ENCODE results near the gene RASSF6.
"Not testable (repeated sequence)": the region's sequence is repeated elsewhere in the genome, so short reads cannot be mapped to it uniquely, and the experiment has no call there.

The RASSF6 gene, protein sequence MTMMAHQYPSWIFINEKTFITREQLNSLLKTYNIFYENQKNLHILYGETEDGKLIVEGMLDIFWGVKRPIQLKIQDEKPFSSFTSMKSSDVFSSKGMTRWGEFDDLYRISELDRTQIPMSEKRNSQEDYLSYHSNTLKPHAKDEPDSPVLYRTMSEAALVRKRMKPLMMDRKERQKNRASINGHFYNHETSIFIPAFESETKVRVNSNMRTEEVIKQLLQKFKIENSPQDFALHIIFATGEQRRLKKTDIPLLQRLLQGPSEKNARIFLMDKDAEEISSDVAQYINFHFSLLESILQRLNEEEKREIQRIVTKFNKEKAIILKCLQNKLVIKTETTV

DNA sequence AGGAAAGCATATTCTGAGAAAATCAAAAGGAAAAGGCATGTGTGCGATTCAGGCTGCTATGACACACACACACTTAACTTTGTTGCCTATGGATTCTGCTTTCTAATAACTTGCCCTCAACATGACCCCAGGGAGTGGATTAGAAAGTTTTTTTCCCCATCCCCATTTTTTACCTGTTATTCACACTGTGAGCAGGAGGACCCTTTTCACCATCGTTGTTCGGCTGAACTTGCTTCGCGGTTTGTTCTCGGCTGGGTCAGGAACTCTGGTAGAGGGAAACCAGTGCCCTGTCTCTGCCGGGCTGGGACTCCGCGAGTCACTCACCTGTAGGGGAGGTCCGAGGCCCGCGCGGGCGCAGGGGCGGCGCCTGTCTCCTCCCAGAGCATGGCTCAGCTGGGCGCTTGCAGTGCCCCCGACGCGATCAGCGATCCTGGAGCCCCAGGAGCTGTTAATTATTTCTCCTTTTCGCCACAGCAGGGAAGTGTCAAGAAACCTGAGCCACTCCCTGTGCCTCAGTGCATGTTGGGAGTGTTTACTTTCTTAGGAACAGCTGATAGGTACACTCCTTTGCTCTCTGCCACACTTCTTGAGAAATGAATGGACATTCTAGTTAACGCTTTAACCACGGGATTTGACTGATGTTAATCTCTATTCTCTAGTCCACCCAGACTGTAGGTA, at the start of gene RASSF6:
Gene RASSF6 (minus strand): TSS at position 322 of the 678 bp plus-strand sequence. CDS start 8,641 bp downstream, outside the sequence.
- H3K4me3 ChIP-seq (ENCODE audit: low read length): peak within 1 kb of the TSS; percentile 62
- peaks cover 19% of the 10 kb centered on the region for H3K27me3 ChIP-seq (ENCODE audit: insufficient read depth, low read length)
- 0 out of 2 replicates have a peak, but pooled peaks cover 2% of the 10 kb centered on the region for H3K4me1 ChIP-seq (ENCODE audit: insufficient read depth, low read length)
- H3K9me3 ChIP-seq (ENCODE audit: insufficient read depth, low read depth, low read length): no peaks in the 10 kb centered on the region
- no peak within 1 kb of the TSS for H3K27ac ChIP-seq (ENCODE audit: low read length)
- H3K36me3 ChIP-seq (ENCODE audit: insufficient read depth, low read depth, low read length): no peaks in the 10 kb centered on the region
- no peak within 1 kb of the TSS; the same call in 1 of the 2 replicates for H3K9ac ChIP-seq (ENCODE audit: low read depth, low read length)

DNA sequence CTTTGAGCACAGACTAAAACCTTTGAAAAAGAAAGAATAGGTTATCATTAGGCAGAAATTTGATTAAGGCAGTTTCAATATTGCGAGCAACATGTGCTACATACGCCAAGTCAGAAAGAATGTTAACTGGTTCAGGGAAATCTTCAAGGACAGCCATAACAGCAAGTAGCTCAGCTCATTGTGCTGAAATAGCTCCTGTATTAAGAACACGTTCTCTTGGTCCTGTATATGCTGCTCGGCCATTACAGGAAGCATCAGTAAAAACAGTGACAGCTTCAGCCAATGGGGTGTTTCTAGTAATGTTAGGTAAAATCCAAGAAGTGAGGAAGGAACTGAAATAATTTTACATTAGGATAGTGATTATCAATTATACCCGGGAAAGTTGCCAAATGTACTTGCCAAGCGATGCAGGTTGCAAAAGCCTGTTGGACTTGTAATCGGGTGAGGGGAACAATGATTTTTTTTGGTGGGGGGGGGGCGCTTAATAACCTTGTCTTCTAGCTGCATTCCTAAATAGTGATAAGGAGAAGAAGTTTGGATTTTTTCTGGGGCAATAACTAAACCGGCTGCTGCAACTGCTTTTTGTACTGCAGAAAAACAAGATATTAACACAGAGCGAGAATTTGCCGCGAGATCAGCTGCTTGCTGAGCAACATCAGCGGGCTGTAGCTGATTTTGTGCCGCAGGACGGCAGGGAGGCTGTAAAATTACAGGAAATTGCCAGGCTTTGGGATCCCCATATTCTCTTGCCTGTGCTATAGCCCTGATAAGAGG, 49.4 kb upstream of the RASSF6 start:
- Histone ChIP-seq H3K36me3 (ENCODE audit: insufficient read depth, low read depth, low read length) (no peaks in the 10 kb centered on the region), H3K9ac (ENCODE audit: low read depth, low read length) (no peak overlapping the region), H3K9me3 (ENCODE audit: insufficient read depth, low read depth, low read length) (no peaks in the 10 kb centered on the region), H3K27ac (ENCODE audit: low read length) (no peak overlapping the region), H3K4me1 (ENCODE audit: insufficient read depth, low read length) (no peaks in the 10 kb centered on the region; the same call in 1 of the 2 replicates), H3K27me3 (ENCODE audit: insufficient read depth, low read length) (no peaks in the 10 kb centered on the region), H3K4me3 (ENCODE audit: low read length) (no peak overlapping the region)

DNA sequence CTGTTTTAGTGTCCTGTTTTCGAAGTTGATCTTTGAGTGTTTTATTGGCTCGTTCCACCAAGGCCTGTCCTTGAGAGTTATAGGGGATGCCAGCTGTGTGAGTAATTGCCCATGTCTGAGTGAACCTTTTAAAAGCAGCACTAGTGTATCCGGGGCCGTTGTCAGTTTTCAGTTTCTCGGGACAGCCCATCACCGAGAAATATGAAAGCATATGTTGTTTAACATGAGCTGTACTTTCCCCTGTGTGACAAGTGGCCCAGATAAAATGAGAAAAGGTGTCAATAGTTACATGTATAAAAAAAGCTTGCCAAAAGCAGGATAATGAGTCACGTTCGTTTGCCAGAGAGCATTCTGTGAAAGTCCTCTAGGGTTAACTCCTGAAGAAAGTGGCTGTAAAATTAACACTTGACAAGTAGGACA, 48.6 kb upstream of the RASSF6 start:
- Histone ChIP-seq H3K4me1 (ENCODE audit: insufficient read depth, low read length) (peaks cover under 1% of the 10 kb centered on the region; the same call in 1 of the 2 replicates), H3K4me3 (ENCODE audit: low read length) (no peak overlapping the region), H3K36me3 (ENCODE audit: insufficient read depth, low read depth, low read length) (no peaks in the 10 kb centered on the region), H3K27ac (ENCODE audit: low read length) (no peak overlapping the region), H3K9me3 (ENCODE audit: insufficient read depth, low read depth, low read length) (no peaks in the 10 kb centered on the region), H3K27me3 (ENCODE audit: insufficient read depth, low read length) (no peaks in the 10 kb centered on the region), H3K9ac (ENCODE audit: low read depth, low read length) (no peak overlapping the region)

DNA sequence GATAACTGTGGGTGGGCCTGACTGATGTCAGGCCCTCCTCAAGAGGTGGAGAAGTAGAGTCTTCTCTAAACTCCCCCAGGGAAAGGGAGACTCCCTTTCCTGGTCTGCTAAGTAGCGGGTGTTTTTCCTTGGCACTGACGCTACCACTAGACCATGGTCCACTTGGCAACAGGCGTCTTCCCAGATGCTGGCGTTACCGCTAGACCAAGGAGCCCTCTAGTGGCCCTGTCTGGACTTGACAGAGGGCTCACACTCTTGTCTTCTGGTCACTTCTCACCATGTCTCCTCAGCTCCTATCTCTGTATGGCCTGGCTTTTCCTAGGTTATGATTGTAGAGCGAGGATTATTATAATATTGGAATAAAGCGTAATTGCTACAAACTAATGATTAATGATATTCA, 45.7 kb upstream of the RASSF6 start:
- not testable (repeated sequence) for H3K27me3 ChIP-seq (ENCODE audit: insufficient read depth, low read length); H3K4me3 ChIP-seq (ENCODE audit: low read length); H3K9me3 ChIP-seq (ENCODE audit: insufficient read depth, low read depth, low read length); H3K27ac ChIP-seq (ENCODE audit: low read length); H3K9ac ChIP-seq (ENCODE audit: low read depth, low read length); H3K36me3 ChIP-seq (ENCODE audit: insufficient read depth, low read depth, low read length)
- peaks cover 15% of the 10 kb centered on the region for H3K4me1 ChIP-seq (ENCODE audit: insufficient read depth, low read length)

DNA sequence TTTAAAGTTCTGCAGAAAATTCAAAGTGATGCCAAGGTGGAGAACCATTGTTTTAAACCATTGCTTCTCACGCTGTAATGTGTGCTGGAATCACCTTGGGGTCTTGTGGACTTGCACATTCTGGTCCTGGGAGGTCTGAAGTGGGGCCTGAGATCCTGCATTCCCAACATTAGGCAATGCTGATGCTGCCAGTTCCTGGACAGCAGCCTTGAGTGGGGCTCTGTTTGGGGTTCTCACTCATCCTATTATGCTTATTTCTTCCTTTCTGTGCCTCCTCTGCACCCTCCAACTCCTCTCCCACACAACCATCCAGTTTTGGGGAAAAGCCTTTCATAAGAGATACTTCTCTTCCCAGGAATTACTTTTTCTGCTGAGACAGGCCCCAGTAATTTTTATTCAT, 44.2 kb upstream of the RASSF6 start:
- Histone ChIP-seq H3K27ac (ENCODE audit: low read length) (no peak overlapping the region), H3K4me3 (ENCODE audit: low read length) (no peak overlapping the region), H3K9me3 (ENCODE audit: insufficient read depth, low read depth, low read length) (no peaks in the 10 kb centered on the region), H3K36me3 (ENCODE audit: insufficient read depth, low read depth, low read length) (no peaks in the 10 kb centered on the region), H3K4me1 (ENCODE audit: insufficient read depth, low read length) (peaks cover 15% of the 10 kb centered on the region), H3K27me3 (ENCODE audit: insufficient read depth, low read length) (no peaks in the 10 kb centered on the region), H3K9ac (ENCODE audit: low read depth, low read length) (no peak overlapping the region)

DNA sequence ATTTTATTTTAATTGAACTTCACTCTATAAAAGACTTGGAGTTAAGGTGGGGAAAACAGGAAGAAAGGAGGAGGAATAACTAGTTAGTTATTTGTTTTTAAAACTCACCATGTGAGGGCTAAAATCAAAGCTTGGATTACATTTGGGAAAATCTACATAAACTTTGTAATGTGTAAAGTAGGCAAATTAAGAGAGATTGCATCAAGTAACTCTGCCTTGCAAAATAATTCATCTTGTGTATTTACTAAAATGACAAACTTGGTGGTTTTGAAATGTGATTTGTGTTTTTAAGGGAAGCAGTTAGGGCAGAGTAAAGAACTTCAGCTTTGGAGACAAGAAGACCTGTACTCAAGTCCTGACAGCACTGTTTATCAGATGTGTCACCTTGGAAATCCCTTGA, 43.3 kb upstream of the RASSF6 start:
- Histone ChIP-seq H3K27me3 (ENCODE audit: insufficient read depth, low read length) (no peaks in the 10 kb centered on the region), H3K9me3 (ENCODE audit: insufficient read depth, low read depth, low read length) (no peaks in the 10 kb centered on the region), H3K4me1 (ENCODE audit: insufficient read depth, low read length) (peaks cover 15% of the 10 kb centered on the region), H3K27ac (ENCODE audit: low read length) (no peak overlapping the region), H3K4me3 (ENCODE audit: low read length) (no peak overlapping the region), H3K36me3 (ENCODE audit: insufficient read depth, low read depth, low read length) (no peaks in the 10 kb centered on the region), H3K9ac (ENCODE audit: low read depth, low read length) (no peak overlapping the region)

DNA sequence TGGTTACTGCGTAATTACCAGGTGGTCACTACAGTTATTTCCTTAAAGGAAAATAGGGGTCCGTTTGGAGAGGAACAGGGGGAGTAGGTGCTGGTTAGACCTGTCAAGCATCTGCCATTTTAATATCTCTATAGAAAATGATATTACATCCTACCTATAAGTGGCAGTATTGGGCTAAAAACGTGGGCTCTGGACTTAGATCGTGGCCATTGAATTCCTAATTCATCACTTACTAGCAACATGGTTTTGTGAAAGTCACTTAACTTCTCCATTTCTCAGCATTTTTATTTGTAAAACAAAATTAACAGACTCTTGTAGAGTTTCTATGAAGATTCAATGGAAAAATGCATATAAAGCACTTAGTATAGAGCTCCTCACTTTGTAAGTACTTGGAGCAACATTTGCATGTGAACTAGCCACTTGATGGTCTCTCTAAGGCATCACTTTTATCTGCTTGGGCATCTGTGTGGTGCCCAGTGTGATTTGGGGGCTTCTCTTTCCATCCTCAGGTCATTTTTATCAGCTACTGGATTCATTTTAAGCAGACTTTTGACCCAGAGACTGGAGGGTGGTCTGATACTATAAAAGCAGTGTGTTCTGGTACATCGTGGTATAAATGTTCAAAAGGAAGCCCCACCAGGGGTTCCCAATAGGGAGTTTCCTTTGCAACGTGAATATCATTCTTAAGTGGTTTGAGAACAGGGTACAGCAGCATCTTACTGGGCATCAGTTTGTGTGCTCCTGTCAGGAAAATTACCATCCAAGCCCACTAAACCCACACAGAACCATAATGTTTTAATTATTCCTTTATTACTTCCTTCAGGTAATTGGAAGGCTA, 42.7 kb upstream of the RASSF6 start:
- Histone ChIP-seq H3K9ac (ENCODE audit: low read depth, low read length) (no peak overlapping the region), H3K27ac (ENCODE audit: low read length) (no peak overlapping the region), H3K36me3 (ENCODE audit: insufficient read depth, low read depth, low read length) (no peaks in the 10 kb centered on the region)

DNA sequence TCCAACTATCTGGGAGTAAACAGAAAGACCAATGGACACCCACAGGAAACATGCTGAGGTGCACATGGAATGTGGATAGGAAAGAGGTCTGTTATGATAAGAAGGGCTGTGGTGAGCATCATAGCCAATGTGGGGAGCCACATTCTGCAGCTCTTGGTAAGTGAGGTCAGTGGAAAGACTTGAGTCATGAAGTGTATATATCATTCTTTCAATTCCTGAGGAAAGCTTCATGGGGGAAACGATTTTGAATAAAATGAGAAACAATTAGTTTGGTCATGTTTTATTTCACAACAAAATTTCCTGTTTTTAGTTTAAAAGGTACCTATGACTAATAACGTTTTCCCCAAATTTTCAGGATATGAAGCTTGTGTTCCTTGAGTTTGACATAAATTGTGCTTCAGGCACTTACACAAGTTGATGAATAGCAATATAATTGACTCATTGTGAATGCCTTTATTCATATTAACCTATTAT, 41.4 kb upstream of the RASSF6 start:
- Histone ChIP-seq H3K4me3 (ENCODE audit: low read length) (no peak overlapping the region), H3K9ac (ENCODE audit: low read depth, low read length) (no peak overlapping the region), H3K27me3 (ENCODE audit: insufficient read depth, low read length) (no peaks in the 10 kb centered on the region), H3K27ac (ENCODE audit: low read length) (no peak overlapping the region), H3K36me3 (ENCODE audit: insufficient read depth, low read depth, low read length) (no peaks in the 10 kb centered on the region), H3K9me3 (ENCODE audit: insufficient read depth, low read depth, low read length) (no peaks in the 10 kb centered on the region), H3K4me1 (ENCODE audit: insufficient read depth, low read length) (peaks cover 15% of the 10 kb centered on the region)

More for the DNA sequence above, 42.7 kb upstream of the RASSF6 start:
- no peak overlapping the region for H3K4me3 ChIP-seq (ENCODE audit: low read length)
- no peaks in the 10 kb centered on the region for H3K9me3 ChIP-seq (ENCODE audit: insufficient read depth, low read depth, low read length)
- H3K27me3 ChIP-seq (ENCODE audit: insufficient read depth, low read length): no peaks in the 10 kb centered on the region
- H3K4me1 ChIP-seq (ENCODE audit: insufficient read depth, low read length): peaks cover 15% of the 10 kb centered on the region

DNA sequence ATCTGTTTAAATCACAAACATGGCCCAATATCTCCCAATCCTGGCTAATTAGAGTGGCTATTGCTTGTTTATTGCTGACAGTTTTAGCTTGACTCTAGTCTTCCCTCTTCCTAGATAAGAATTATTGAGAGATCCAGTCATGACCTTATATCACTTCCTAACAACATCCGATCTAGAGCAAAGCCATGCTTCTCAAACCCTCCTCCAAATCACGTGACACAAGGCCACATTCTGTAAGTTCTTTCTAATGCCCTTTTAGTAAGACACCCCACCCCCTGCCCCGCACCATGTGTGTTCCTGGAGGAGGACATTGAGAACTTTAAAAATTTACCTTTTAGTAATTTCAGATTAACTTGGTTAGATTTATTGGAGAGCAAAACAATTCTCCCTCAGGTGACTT, 40.6 kb upstream of the RASSF6 start:
- no peak overlapping the region for H3K4me3 ChIP-seq (ENCODE audit: low read length)
- no peaks in the 10 kb centered on the region for H3K36me3 ChIP-seq (ENCODE audit: insufficient read depth, low read depth, low read length)
- H3K27ac ChIP-seq (ENCODE audit: low read length): no peak overlapping the region
- H3K9me3 ChIP-seq (ENCODE audit: insufficient read depth, low read depth, low read length): no peaks in the 10 kb centered on the region
- no peaks in the 10 kb centered on the region for H3K27me3 ChIP-seq (ENCODE audit: insufficient read depth, low read length)
- H3K9ac ChIP-seq (ENCODE audit: low read depth, low read length): no peak overlapping the region
- H3K4me1 ChIP-seq (ENCODE audit: insufficient read depth, low read length): peaks cover 15% of the 10 kb centered on the region

DNA sequence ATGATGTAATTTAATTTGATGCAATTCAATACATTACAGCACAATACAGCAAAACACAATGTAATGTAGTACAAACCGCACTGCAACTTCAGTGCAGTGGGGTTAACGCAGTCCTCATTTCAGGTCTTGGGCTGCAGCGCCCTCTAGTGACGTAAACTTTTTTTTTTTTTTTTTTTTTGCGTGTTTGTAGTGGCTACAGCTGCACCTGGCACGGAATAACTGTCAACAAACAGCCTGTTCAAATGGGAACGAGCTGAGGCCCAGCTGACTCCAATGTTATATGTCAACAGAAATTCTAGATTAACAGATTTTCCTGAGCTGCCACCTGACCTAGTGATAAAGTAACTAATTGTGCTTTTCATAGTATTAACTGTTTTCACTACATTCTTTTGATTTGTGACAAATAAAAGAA, 33.5 kb upstream of the RASSF6 start:
- no peaks in the 10 kb centered on the region for H3K9me3 ChIP-seq (ENCODE audit: insufficient read depth, low read depth, low read length)
- H3K4me1 ChIP-seq (ENCODE audit: insufficient read depth, low read length): no peaks in the 10 kb centered on the region
- no peak overlapping the region for H3K27ac ChIP-seq (ENCODE audit: low read length)
- no peaks in the 10 kb centered on the region for H3K36me3 ChIP-seq (ENCODE audit: insufficient read depth, low read depth, low read length)
- H3K27me3 ChIP-seq (ENCODE audit: insufficient read depth, low read length): no peaks in the 10 kb centered on the region
- H3K9ac ChIP-seq (ENCODE audit: low read depth, low read length): no peak overlapping the region
- H3K4me3 ChIP-seq (ENCODE audit: low read length): no peak overlapping the region

DNA sequence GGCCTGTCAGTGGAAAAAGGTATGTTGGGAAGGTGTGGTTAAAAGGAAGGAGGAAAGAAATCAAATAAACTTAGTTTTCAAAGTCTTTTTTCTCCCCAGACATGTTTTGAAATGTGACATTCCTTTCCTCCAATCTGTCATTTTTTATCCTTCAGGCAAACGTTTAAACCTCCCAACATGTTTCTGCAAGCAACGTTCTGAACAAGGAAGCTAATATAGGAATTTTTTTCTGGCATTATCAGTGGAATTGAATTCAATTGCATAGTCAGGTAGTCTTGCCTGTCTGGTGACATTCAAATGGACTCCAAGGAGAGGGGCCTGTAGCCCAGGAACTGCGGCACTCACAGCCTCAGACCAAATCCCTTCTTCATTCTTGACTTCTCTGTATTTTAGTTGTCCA, 30.0 kb upstream of the RASSF6 start:
- H3K4me1 ChIP-seq (ENCODE audit: insufficient read depth, low read length): no peaks in the 10 kb centered on the region
- H3K9me3 ChIP-seq (ENCODE audit: insufficient read depth, low read depth, low read length): no peaks in the 10 kb centered on the region
- H3K9ac ChIP-seq (ENCODE audit: low read depth, low read length): no peak overlapping the region
- H3K27ac ChIP-seq (ENCODE audit: low read length): no peak overlapping the region
- H3K4me3 ChIP-seq (ENCODE audit: low read length): no peak overlapping the region
- no peaks in the 10 kb centered on the region for H3K27me3 ChIP-seq (ENCODE audit: insufficient read depth, low read length)
- no peaks in the 10 kb centered on the region for H3K36me3 ChIP-seq (ENCODE audit: insufficient read depth, low read depth, low read length)
